GM21619 (cell line): ENCODE measurements around the gene TMEM256.
A peak's percentile ranks its signal among the peaks of the same experiment; 100 is the strongest.

Experiments used
- ATAC-seq: cut with Tn5 transposase; IDR thresholded peaks from one replicate; pipeline ENCODE4 v1.9.1; 2021; ENCODE audit not compliant: unreplicated experiment

Gene TMEM256

GRCh38 chr17:7408863-7409262 is 5.0 kb upstream of the TMEM256 start:
- ATAC-seq, result no peak

- no peak for ATAC-seq
Measured at GRCh38 chr17:7408252-7408727, 4.4 kb upstream of the TMEM256 start.

DNA sequence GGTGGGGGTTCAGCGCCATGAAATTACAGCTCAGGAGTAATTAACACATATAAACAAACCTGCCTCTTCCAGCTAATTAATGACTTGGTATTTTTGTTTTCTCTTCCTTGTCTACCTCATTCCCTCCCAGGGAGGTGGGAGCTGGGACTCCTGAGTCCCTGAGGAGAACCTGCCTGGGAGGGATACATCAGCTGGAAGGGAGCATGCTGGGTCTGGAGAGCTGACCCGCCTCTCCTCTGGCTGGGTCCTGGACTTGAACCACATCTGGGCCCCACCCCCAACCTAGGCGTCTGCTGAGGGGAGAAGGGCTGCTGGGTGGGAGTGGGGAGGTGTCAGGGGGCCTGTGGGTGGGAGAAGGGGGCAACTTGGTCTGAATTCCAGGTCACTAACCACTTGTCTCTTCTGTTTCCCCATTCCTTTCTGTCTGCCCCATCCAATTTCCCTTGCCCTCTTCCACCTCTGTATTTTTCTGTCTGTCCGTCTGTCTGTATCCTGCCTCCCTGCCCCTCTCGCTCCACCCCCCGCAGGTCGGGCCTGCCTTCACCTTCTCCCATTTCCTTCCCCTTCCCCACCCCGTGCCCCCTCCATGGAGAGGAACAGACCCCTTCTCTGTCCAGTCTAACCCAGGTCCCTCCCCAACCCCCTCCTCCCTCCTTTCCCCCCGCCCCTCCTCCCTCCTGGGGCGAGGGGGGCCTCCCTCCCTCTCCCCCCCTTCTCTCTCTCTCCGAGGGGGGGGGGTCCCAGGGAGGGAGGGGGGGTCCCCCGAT is 3.8 kb upstream of the TMEM256 start, which contains the start of gene NLGN2:
TSS of gene NLGN2 (plus strand) at position 361 of the 767 bp plus-strand sequence. CDS start 411 bp downstream, outside the sequence.
- no peak for ATAC-seq

DNA sequence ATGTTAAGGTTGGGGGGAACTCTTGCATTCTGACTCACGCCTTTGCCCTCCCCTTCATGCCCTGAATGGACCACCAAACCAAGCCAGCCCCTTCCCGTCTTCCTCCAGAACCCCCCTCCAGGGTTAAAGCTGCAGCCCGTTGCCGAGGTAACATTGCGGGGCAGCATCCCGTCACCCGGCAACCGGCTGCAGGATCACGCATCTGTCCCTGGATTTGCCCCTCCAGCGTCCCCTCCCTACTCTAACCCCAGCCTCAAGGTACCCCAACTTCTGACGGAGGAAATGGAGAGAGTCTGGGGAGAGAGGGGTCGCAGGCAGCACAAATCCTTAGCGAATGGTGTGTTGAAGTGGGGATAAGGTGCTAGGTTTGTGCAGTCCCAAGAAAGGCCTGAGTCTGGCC is 3.2 kb upstream of the TMEM256 start:
- ATAC-seq, result no peak

DNA sequence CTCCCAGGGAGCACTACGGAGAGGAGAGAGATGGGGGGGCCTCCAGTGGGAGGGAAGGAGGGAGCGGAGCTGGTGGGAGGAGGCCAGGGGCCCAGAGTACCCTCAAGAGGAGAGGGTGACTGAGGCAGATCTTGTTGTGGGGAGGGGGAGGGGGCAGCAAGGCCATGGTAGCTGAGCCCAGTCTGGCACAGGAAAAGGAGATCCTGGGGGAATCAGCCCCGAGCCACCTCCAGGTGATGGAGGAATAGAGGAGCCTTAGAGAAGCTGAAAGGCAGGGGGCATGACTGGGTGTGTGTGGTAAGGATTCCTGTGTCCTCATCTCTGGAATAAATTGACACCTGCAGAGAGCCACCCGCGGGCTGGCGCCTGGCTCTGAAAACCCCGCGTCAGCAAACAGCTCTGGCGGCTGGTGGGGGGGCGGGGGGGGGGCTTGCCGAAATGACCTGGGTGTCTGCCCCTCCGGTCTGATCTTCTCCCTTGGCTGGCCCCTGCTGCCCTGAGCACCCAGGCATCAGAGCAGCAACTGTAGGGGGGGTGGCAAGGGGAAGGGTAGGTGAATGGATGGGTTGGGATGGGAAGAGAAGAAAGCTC is 2.4 kb upstream of the TMEM256 start:
- no peak for ATAC-seq

DNA sequence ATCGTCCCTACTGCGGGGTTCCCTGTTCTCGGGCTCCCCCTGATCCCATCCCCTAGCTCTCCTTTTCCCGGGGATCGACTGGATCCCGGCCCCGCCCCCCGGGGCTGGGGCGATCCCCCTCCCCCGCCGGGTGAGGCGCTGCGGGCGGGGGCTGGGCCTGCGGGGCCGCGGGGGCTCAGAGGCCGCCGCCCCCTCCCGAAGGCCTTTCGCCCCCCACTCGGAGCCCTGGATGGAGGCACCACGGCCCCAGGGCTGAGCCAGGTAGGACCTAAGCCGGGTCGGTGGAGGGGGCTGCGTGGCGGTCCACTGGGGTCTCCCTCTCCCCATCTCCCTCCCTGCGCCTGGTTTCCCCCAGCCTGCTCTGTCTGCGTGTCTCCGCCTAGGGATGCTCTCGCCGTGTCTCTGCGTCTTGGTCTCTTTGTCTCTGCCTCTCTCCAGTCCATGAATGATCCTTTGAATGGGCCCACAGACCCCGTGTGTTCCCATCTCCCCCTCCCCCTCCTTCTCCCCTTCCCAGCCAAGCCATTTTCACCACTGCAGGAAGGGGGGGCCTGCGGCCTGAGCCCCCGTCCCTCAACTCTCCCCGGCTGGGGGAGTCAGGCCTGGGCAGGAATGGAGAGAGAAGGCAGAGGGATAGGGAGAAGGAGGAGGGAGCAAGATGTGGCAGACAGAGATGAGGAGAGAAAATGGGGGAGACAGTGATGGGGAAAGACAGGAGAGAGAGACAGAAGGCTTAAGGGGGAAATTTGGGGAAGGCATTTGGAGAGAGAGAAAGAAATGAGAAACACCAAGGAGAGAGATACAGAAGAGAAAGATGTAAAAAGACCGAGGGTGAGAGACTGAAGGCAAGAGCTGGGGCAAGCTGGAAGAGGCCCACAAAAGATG is 1.7 kb upstream of the TMEM256 start:
- ATAC-seq, result no peak

GRCh38 chr17:7404737-7405349 is 946 bp upstream of the TMEM256 start:
- ATAC-seq, result no peak

GRCh38 chr17:7403727-7403976 is 245 bp downstream of the TMEM256 start:
- peak; percentile 13 for ATAC-seq

DNA sequence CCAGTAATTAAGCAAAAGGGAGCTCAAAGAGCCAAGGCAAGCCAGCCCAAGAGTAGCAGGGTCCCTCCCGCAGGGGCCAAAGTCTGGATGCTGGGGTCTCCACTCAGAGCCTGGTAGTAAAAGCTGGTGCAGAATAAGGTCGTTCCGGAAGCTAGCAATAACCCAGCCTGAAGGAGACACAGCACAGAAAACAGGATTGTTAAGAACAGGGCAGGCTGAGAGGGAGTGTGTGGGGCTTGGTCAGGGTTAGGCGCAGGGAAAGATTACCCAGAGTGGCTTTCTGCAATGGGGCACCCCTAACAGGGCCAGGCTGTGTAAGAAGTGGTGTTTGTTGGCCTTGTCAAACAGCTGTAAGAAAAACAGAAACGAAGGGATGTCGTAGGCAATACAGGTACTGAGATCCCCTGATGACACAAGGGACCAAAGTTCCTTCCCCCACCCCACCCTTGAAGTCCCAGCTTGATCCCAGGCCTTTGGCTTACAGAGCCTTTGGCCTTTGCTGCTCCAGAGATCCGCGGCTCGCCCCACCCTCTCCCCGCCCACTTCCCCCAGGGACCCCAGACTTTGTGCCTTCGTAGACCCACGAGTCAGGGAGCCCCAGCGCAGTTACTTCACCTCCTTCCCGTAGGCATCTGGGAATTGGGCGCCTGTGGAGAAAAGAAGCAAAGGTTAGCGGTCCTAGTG is 712 bp downstream of the TMEM256 start:
- no peak for ATAC-seq

DNA sequence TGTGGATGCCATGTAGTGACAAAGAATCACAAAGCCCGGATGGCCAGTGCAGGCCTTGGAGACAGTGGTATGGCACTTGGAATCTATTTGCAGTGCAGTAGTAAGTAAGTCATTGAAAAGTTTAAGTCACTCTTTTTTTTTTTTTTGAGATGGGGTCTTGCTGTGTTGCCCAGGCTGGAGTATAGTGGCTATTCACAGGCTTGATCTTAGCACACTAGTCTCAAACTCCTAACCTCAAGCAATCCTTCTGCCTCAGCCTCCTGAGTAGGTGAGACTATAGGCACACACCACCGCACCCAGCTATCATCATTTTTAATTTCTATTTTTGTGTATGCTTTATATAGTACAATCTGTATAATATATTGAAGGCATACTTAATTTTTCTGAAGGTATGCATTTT is 5.3 kb downstream of the TMEM256 start:
- no peak for ATAC-seq

DNA sequence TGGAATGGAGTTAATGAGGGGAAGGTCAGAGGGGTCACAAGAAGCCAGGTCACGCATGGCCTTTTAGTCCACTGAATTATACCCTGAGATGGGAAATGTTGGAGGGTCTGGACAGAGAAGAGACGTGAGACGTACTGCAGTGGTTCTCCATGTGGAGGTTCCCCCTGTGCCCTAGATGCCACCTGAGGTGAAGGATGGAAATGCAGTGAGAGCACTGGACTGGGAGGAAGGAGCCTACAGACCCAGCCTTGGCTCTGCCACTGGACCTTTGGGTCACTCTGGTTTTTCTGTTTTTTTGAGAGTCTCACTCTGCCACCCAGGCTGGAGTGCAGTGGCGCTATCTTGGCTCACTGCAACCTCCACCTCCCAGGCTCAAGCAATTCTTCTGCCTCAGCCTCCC is 7.8 kb downstream of the TMEM256 start:
- no peak for ATAC-seq

DNA sequence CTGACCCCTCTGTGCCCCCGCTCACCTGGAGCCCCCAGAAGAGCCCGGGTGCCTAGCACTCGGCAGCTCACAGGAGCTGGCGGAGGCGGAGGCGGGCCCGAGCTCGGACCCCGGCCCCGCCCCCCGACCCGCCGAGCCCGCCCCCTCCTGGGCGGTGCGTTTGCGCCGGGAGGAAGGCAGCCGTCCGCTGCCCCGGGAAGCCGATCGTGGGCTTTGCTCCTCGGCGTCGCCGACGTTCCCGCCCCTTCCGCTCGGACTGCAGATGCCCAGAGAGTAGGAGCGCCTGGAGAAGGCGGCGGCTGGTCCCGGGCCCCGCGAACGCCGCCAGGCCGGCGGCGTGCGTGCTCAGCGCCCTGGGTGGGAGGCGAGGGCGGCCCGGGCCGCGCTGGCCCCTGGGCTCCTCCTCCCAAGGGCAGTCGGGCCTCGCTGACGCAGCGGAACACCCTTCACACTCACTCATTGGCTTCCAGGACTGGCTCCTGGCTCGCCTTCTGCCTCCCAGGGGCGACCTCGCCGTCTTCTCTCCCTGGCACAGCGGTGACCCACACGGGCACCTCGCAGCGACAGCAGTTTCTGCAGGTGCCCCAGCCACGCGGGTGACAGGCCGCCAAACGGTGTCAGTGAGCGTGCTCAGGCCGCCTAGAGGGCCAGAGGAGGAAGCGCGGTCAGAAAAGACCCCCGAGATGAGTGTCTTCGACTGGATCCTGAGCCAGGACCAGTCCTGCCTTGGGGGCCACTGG is 9.3 kb downstream of the TMEM256 start, which contains the start of gene PLSCR3:
TSS of gene PLSCR3 (minus strand) at position 74 of the 740 bp plus-strand sequence. CDS start 415 bp downstream, outside the sequence.
- peak; percentile 75 for ATAC-seq

DNA sequence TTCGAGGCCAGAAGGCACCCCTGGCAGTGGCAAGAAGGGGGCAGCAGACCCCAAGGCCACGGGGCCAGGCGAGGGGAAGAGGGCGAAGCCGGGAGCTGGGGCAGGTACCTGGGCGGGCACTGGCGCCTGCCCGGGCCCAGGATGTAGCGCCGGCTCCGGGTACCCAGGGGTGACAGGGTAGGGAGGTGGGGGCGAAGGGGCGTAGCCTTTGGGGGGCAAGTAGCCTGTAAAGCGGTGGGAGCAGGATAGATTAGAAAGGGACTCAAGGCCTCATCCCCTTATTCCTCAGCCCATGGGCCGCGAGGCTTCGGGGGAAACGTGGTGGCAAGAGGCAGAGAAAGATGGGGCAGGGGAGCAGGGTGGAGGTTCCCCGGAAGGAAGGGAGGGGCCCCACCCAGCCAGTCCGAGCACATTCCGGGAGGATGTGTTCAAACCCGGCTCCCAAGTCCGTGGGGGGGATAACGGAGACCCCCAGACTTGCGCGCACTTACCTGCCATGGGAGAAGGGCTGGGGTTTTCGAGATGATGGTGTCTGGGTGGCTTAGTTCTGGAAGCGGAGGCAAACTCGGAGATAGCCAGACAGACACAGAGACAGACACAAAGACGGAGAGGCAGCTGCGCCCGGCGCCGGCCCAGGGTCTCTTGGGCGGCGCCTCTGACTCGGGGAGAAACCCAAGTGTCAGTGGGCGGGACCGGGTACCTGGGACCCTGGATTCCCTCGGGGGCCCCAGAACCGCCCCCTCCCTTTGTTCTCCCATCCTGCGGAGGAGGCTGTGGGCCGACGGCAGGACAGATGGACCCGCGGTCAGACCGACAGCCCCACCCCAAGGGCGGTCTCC is 10.1 kb downstream of the TMEM256 start:
- ATAC-seq, result peak; percentile 35

GRCh38 chr17:7392696-7393612 is 10.9 kb downstream of the TMEM256 start:
- no peak for ATAC-seq

DNA sequence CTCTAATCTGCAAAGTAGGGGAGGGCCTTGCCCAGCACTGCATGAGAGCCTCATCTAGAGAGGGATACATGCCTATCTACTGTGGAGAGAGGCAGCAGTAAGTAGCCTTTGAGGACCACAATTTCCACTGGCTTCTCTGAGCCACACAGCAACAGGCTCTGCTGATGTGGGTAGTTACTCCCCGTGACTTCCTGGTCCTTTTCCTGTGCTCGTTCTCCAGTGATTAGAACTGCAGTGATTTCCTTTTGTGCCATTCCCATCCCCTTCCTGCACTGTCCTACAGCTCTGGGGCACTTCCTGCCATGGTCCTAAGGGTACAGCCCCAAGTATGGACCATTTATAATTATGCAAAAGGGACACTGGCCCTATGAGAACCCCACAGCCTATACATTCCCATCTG is 12.6 kb downstream of the TMEM256 start:
- no peak for ATAC-seq

DNA sequence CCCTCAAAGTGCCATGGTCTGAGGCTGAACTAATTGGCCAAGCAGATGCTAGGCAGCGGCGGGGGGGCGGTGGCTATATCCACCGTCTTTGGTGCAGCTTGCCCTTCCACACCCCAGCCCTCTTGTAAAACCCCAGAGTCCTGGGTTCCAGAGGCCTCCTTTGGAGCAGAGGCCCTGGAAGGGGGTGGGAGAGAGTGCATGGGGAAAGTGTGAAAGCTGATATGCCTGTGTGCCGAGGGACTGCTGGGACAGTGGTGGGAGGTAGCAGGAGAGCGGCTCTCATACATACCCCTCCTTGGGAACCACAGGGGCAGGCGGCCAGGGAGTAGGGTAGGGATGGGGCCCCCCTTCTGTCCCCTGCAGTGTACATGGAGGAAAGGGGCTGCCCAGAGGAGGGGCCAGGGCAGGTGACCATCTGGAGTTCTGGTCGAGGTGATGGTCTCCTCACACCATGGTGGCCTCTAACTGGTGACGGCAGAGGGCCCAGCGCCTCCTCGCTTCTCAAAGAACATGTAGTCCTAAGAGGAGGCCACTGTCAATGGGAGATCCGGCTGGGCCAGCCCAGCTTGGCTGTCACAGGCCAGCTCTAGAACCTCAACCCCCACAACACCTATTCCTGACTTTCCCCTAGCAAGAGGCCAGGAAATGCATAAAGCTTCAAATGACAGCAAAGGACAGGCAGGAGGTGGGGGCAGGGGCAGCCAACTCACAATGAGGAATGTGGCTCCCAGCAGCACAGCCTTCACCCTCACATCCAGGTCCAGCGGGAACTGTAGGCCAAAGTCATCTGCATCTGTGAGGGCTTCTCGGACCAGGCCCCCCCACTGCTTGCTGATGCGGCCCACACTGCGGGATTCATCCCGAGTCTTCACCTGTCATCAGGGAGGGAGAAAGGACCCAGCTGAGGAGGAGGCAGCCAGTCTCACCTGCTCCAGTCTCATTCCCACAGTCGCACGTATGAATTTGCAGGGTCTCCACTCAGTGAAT is 13.7 kb downstream of the TMEM256 start:
- ATAC-seq, result no peak

DNA sequence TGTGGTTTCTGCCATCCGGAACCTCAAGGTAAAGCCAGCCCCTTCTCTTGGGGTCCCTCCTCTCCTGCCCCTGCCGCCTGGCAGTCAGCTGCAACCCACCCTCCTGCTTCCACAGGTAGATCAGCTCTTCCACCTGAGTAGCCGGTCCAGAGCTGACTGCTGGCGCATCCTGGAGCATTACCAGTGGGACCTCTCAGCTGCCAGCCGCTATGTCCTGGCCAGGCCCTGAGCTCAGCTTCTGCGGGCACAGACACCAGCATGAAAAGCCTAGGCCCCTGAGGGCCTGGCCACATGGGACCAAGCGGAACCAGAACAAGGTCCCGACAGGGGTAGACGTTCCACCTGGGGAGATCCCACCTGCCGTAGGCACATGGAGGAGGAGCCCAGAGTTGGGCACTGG is 15.0 kb downstream of the TMEM256 start:
- no peak for ATAC-seq
